ENCODE data around the gene COA1. TPM values are rescaled to one million over a fixed set of nuclear protein-coding genes. Genes with fewer than 3 reads are reported as not detected.

Gene COA1
- total and polyA plus RNA-seq, 9 of the 15 experiments (the other 6 are each of a cell fraction or from before 2014, with no cell fraction given): 98.9 to 463 (median 181) TPM

DNA sequence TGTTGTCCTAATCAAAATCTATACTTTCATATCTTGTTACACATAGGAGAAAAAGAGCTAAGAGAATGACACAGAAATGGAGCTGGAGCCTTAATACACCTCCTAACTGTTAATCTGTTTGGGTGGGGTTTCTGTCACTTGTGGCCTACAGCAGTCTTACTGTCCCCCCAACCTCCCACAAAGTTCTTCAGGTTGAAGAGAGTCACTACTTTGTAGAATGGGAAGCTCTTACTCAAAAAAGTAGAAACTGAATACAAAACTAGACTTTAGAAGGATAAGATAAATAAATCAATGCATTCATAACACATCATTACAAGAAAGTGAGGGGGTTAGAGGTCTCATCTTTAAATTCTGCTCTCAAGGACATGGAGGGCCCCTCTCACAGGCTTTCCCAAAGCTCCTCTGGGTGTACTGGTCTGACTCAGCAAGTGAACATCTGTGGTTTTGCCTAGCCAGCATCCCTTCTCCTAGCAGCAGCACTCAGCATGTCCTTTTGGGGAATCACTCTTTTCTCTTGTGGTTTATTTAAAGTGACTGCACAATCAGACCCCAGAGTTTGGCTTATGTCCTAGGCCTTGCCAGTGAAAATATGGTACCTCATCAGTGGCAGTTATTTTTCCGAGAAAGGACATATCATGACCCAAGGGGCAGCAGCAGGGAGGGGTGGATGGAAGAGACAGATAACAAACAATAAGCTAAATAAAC is 27.2 kb upstream of the COA1 start (continued):
- TF ChIP-seq TOE1 (IDR thresholded peaks at IDR 0.05; ENCODE audit: borderline replicate concordance) (0 out of 2 replicates have a peak, but pooled peaks have one; percentile 9), TOE1 (CRISPR knock-in tag; IDR thresholded peaks at IDR 0.05; ENCODE audit: borderline replicate concordance, low read depth) (no peak), ZNF124 (CRISPR knock-in tag; IDR thresholded peaks at IDR 0.05) (no peak), MEF2D (tag; conservative IDR thresholded peaks at IDR 0.05; ENCODE audit: low read depth) (no peak), NFRKB (IDR thresholded peaks at IDR 0.05; ENCODE audit: low read depth) (0 out of 2 replicates have a peak, but pooled peaks have one; percentile 52)
- TF ChIP-seq, protein P1, sequence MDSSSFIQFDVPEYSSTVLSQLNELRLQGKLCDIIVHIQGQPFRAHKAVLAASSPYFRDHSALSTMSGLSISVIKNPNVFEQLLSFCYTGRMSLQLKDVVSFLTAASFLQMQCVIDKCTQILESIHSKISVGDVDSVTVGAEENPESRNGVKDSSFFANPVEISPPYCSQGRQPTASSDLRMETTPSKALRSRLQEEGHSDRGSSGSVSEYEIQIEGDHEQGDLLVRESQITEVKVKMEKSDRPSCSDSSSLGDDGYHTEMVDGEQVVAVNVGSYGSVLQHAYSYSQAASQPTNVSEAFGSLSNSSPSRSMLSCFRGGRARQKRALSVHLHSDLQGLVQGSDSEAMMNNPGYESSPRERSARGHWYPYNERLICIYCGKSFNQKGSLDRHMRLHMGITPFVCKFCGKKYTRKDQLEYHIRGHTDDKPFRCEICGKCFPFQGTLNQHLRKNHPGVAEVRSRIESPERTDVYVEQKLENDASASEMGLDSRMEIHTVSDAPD (CRISPR knock-in tag; IDR thresholded peaks at IDR 0.05): no peak
- TF ChIP-seq, protein P2, sequence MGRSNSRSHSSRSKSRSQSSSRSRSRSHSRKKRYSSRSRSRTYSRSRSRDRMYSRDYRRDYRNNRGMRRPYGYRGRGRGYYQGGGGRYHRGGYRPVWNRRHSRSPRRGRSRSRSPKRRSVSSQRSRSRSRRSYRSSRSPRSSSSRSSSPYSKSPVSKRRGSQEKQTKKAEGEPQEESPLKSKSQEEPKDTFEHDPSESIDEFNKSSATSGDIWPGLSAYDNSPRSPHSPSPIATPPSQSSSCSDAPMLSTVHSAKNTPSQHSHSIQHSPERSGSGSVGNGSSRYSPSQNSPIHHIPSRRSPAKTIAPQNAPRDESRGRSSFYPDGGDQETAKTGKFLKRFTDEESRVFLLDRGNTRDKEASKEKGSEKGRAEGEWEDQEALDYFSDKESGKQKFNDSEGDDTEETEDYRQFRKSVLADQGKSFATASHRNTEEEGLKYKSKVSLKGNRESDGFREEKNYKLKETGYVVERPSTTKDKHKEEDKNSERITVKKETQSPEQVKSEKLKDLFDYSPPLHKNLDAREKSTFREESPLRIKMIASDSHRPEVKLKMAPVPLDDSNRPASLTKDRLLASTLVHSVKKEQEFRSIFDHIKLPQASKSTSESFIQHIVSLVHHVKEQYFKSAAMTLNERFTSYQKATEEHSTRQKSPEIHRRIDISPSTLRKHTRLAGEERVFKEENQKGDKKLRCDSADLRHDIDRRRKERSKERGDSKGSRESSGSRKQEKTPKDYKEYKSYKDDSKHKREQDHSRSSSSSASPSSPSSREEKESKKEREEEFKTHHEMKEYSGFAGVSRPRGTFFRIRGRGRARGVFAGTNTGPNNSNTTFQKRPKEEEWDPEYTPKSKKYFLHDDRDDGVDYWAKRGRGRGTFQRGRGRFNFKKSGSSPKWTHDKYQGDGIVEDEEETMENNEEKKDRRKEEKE (IDR thresholded peaks at IDR 0.05; ENCODE audit: borderline replicate concordance in 1 of 2, control insufficient read depth in 1 of 2, low read depth in 2 of 2, low read length in 1 of 2): no peak
- TF ChIP-seq, protein P3, sequence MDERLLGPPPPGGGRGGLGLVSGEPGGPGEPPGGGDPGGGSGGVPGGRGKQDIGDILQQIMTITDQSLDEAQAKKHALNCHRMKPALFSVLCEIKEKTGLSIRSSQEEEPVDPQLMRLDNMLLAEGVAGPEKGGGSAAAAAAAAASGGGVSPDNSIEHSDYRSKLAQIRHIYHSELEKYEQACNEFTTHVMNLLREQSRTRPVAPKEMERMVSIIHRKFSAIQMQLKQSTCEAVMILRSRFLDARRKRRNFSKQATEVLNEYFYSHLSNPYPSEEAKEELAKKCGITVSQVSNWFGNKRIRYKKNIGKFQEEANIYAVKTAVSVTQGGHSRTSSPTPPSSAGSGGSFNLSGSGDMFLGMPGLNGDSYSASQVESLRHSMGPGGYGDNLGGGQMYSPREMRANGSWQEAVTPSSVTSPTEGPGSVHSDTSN (CRISPR knock-in tag; IDR thresholded peaks at IDR 0.05; ENCODE audit: low read depth): no peak
- TF ChIP-seq, protein P3 (tag; conservative IDR thresholded peaks at IDR 0.05; ENCODE audit: low read depth): no peak
- TF ChIP-seq, protein P4, sequence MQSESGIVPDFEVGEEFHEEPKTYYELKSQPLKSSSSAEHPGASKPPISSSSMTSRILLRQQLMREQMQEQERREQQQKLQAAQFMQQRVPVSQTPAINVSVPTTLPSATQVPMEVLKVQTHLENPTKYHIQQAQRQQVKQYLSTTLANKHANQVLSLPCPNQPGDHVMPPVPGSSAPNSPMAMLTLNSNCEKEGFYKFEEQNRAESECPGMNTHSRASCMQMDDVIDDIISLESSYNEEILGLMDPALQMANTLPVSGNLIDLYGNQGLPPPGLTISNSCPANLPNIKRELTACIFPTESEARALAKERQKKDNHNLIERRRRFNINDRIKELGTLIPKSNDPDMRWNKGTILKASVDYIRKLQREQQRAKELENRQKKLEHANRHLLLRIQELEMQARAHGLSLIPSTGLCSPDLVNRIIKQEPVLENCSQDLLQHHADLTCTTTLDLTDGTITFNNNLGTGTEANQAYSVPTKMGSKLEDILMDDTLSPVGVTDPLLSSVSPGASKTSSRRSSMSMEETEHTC (IDR thresholded peaks at IDR 0.05): no peak
- TF ChIP-seq, protein P5, sequence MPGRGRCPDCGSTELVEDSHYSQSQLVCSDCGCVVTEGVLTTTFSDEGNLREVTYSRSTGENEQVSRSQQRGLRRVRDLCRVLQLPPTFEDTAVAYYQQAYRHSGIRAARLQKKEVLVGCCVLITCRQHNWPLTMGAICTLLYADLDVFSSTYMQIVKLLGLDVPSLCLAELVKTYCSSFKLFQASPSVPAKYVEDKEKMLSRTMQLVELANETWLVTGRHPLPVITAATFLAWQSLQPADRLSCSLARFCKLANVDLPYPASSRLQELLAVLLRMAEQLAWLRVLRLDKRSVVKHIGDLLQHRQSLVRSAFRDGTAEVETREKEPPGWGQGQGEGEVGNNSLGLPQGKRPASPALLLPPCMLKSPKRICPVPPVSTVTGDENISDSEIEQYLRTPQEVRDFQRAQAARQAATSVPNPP (IDR thresholded peaks at IDR 0.05; ENCODE audit: borderline replicate concordance, insufficient read depth, insufficient read length): no peak
- TF ChIP-seq, protein P6, sequence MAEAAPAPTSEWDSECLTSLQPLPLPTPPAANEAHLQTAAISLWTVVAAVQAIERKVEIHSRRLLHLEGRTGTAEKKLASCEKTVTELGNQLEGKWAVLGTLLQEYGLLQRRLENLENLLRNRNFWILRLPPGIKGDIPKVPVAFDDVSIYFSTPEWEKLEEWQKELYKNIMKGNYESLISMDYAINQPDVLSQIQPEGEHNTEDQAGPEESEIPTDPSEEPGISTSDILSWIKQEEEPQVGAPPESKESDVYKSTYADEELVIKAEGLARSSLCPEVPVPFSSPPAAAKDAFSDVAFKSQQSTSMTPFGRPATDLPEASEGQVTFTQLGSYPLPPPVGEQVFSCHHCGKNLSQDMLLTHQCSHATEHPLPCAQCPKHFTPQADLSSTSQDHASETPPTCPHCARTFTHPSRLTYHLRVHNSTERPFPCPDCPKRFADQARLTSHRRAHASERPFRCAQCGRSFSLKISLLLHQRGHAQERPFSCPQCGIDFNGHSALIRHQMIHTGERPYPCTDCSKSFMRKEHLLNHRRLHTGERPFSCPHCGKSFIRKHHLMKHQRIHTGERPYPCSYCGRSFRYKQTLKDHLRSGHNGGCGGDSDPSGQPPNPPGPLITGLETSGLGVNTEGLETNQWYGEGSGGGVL (CRISPR knock-in tag; IDR thresholded peaks at IDR 0.05): no peak
